ENCODE results near the gene NKX1-1. TPM values are rescaled to one million over a fixed set of nuclear protein-coding genes. Genes with fewer than 3 reads are reported as not detected.

NKX1-1 gene
- total RNA-seq, 2 donors from 2014 or later: not detected

GRCh38 chr4:1377606-1378261, 28.5 kb downstream of the NKX1-1 start:
- Histone ChIP-seq H3K9me3 (no peaks in the 10 kb centered on the region), H3K27me3 (no peaks in the 10 kb centered on the region), H3K27ac (no peak overlapping the region), H3K4me1 (no peaks in the 10 kb centered on the region), H3K4me3 (no peak overlapping the region), H3K9ac (ENCODE audit: low read depth in 2 of 2, low read length in 2 of 2) (no peak overlapping the region), H3K36me3 (no peaks in the 10 kb centered on the region)
- TF ChIP-seq CTCF (IDR thresholded peaks at IDR 0.05): no peak
- intact Hi-C loops (cut with DNase I): no loop called here
- DNase-seq: no peak

GRCh38 chr4:1376841-1377605, 29.2 kb downstream of the NKX1-1 start:
- Histone ChIP-seq H3K4me1 (no peaks in the 10 kb centered on the region), H3K9ac (ENCODE audit: low read depth in 2 of 2, low read length in 2 of 2) (no peak overlapping the region), H3K27ac (no peak overlapping the region), H3K36me3 (no peaks in the 10 kb centered on the region), H3K27me3 (no peaks in the 10 kb centered on the region), H3K4me3 (no peak overlapping the region), H3K9me3 (no peaks in the 10 kb centered on the region)
- no peak for DNase-seq
- no peak for TF ChIP-seq CTCF (IDR thresholded peaks at IDR 0.05)
- intact Hi-C loops (cut with DNase I): no loop called here

- H3K9ac ChIP-seq (ENCODE audit: low read depth in 2 of 2, low read length in 2 of 2): no peak overlapping the region
- TF ChIP-seq CTCF (IDR thresholded peaks at IDR 0.05): no peak
- no peak overlapping the region for H3K27ac ChIP-seq
- H3K4me3 ChIP-seq: no peak overlapping the region
- H3K36me3 ChIP-seq: no peaks in the 10 kb centered on the region
- no peak for DNase-seq
- intact Hi-C loops (cut with DNase I): no loop called here
- H3K27me3 ChIP-seq: no peaks in the 10 kb centered on the region
- H3K4me1 ChIP-seq: no peaks in the 10 kb centered on the region
- H3K9me3 ChIP-seq: no peaks in the 10 kb centered on the region
These were observed 29.8 kb downstream of the NKX1-1 start for GRCh38 chr4:1376391-1376840.

- intact Hi-C loops (cut with DNase I): no loop called here
- H3K36me3 ChIP-seq: no peaks in the 10 kb centered on the region
- no peak overlapping the region for H3K27ac ChIP-seq
- TF ChIP-seq CTCF (IDR thresholded peaks at IDR 0.05): no peak
- no peaks in the 10 kb centered on the region for H3K27me3 ChIP-seq
- H3K9ac ChIP-seq (ENCODE audit: low read depth in 2 of 2, low read length in 2 of 2): no peak overlapping the region
- H3K4me1 ChIP-seq: no peaks in the 10 kb centered on the region
- no peak for DNase-seq
- H3K9me3 ChIP-seq: no peaks in the 10 kb centered on the region
- no peak overlapping the region for H3K4me3 ChIP-seq
These were observed 30.4 kb downstream of the NKX1-1 start for GRCh38 chr4:1375761-1376322.

GRCh38 chr4:1375051-1375721, 31.1 kb downstream of the NKX1-1 start:
- no peak overlapping the region for H3K27ac ChIP-seq

More at GRCh38 chr4:1375051-1375721, 31.1 kb downstream of the NKX1-1 start:
- Histone ChIP-seq H3K27me3 (no peaks in the 10 kb centered on the region), H3K36me3 (no peaks in the 10 kb centered on the region), H3K4me1 (no peaks in the 10 kb centered on the region), H3K4me3 (no peak overlapping the region), H3K9ac (ENCODE audit: low read depth in 2 of 2, low read length in 2 of 2) (no peak overlapping the region), H3K9me3 (no peaks in the 10 kb centered on the region)
- intact Hi-C loops (cut with DNase I): no loop called here
- no peak for TF ChIP-seq CTCF (IDR thresholded peaks at IDR 0.05)
- DNase-seq: no peak
